GM18951 (cell line): ENCODE results near the gene APLNR.

Experiments
- POLR2A ChIP-seq: IDR thresholded peaks from 4 replicates; pipeline ENCODE4 v1.6.1; 2011; ENCODE audit warnings: mild to moderate bottlenecking; ENCODE audit not compliant: insufficient read length, insufficient read depth; ENCODE audit errors: extremely low read depth
- in situ Hi-C: fragments of 300-500 bp; cut with MboI; formaldehyde crosslinking; loops from one replicate; pipeline ENCODE4 v1.12.0; 2022; ENCODE audit warnings: low sequenced_read_pairs, mixed read lengths, inconsistent platforms; ENCODE audit not compliant: unreplicated experiment

Gene APLNR

GRCh38 chr11:57241353-57241972, 4.4 kb upstream of the APLNR start:
- TF ChIP-seq POLR2A = no peak
- in situ Hi-C loops = loop anchor here (10.0 kb wide), 2 partner anchors 127 to 397 kb away; no protein-coding TSS in a partner anchor

- TF ChIP-seq POLR2A = no peak
- in situ Hi-C loops = loop anchor here (10.0 kb wide), 2 partner anchors 126 to 396 kb away; no protein-coding TSS in a partner anchor
Observed at GRCh38 chr11:57240757-57241156, 3.7 kb upstream of the APLNR start.

GRCh38 chr11:57240007-57240406, 3.0 kb upstream of the APLNR start:
- in situ Hi-C loops = loop anchor here (10.0 kb wide), 2 partner anchors 125 to 395 kb away; no protein-coding TSS in a partner anchor
- TF ChIP-seq POLR2A = no peak

- in situ Hi-C loops = no loop called here
- TF ChIP-seq POLR2A = no peak
Observed at GRCh38 chr11:57239348-57239747, 2.3 kb upstream of the APLNR start.

GRCh38 chr11:57235761-57236703, 1.0 kb downstream of the APLNR start:
- in situ Hi-C loops = no loop called here
- TF ChIP-seq POLR2A = no peak

- in situ Hi-C loops = no loop called here
- no peak for TF ChIP-seq POLR2A
Observed at GRCh38 chr11:57233702-57234101, 3.3 kb downstream of the APLNR start.

GRCh38 chr11:57231539-57232253, 5.4 kb downstream of the APLNR start:
- TF ChIP-seq POLR2A = no peak
- in situ Hi-C loops = no loop called here

GRCh38 chr11:57230791-57231538, 6.1 kb downstream of the APLNR start:
- in situ Hi-C loops = no loop called here
- TF ChIP-seq POLR2A = no peak

GRCh38 chr11:57230316-57230715, 6.7 kb downstream of the APLNR start:
- no peak for TF ChIP-seq POLR2A
- in situ Hi-C loops = no loop called here

- TF ChIP-seq POLR2A = no peak
- in situ Hi-C loops = no loop called here
Observed at GRCh38 chr11:57228600-57228999, 8.4 kb downstream of the APLNR start.

- in situ Hi-C loops = no loop called here
Observed at GRCh38 chr11:57224537-57224936, 12.5 kb downstream of the APLNR start.

GRCh38 chr11:57224128-57224527, 12.9 kb downstream of the APLNR start:
- in situ Hi-C loops = no loop called here
- no peak for TF ChIP-seq POLR2A

More at GRCh38 chr11:57224537-57224936, 12.5 kb downstream of the APLNR start:
- no peak for TF ChIP-seq POLR2A
